MM.1S (cell line): Measurements from ENCODE around the gene C1orf210.

ENCODE experiments used
- CTCF ChIP-seq: fragments of 300-600 bp; sonication (generic); IDR thresholded peaks from 2 replicates; pipeline ENCODE4 v1.5.1; 2016; ENCODE audit warnings: antibody characterized with exemption, low read length, mixed read lengths
- EZH2 ChIP-seq: fragments of 300-600 bp; sonication (generic); optimal IDR thresholded peaks from 2 replicates; pipeline ENCODE3; 2017; ENCODE audit warnings: low read depth, mild to moderate bottlenecking, antibody characterized with exemption, low read length, mixed read lengths

DNA sequence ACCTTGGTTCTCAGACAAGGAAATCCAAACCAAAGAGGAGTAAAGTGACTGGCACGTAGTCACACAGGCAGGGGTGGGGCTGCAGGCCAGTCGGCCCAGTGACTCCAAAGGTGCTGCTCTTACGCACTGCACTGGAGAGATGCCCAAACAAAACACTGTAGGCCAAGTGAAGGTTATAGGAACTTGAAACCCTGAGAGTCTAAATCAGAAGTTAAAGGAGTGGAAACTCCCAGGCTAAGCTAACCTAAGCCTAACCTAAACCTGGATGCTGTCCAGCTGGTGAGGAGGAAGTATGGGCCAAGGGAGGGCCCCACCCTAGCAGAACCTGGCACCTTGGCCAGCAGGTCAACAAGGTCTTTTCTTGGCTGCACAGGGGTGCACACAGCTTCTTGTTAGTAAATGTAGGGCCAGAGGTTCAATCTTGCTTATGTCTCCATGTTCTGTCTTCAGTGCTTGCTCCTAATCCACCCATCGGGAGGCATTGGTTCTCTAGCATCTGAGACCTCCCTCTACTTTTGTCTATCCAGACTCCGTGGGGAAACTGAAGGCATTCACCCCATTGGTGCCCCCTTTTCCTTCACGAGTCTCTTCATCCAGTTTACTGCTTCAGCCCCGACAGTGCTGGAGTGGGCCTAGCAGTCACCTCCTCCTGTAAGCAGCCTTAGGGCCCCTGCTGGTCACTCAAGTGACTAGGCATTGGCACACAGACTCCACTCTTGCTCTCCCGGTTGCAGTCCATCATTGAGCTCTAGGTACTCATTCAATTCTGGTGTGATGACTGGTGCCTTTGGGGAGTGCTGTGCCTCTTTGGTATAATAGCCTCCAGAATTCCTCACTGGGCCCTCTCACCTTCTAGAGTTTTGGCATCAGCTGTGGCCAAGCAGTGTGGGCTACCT, 28.5 kb downstream of the C1orf210 start:
- TF ChIP-seq EZH2, result no peak
- TF ChIP-seq CTCF, result no peak
